Right cardiac atrium (tissue), 5 donors: ENCODE results near the gene C10orf71. TPM values are rescaled to one million over a fixed set of nuclear protein-coding genes. Genes with fewer than 3 reads are reported as not detected.

Experiments
- ATAC-seq, 2 donors: fragments of 200-7000 bp; cut with Tn5 transposase; one replicate each; pipeline versions ENCODE4 v1.8.0 to v1.9.1; 2020; ENCODE audit warnings: moderate library complexity in 2 of 2, mild to moderate bottlenecking in 1 of 2
- DNase-seq, 3 donors: peaks; one replicate each; pipeline ENCODE4 v3.0.0-alpha.2; 2020
- H3K27ac ChIP-seq: one replicate; pipeline ENCODE4 v1.5.1; 2013; ENCODE audit warnings: mild to moderate bottlenecking, low read length, control low read depth, moderate library complexity
- H3K27me3 ChIP-seq: one replicate; pipeline ENCODE4 v1.6.1; 2013; ENCODE audit not compliant: control insufficient read depth, insufficient read depth
- H3K4me1 ChIP-seq: one replicate; pipeline ENCODE4 v1.6.1; 2013; ENCODE audit warnings: low read length; ENCODE audit not compliant: control insufficient read depth, insufficient read depth
- H3K4me3 ChIP-seq: one replicate; pipeline ENCODE4 v1.5.1; 2013; ENCODE audit warnings: low read length, control low read depth
- H3K9me3 ChIP-seq: one replicate; pipeline ENCODE4 v1.6.1; 2013; ENCODE audit warnings: low read length; ENCODE audit not compliant: control insufficient read depth
- WGBS: extraction: QIAGEN DNeasy Blood & Tissue Kit; methylation state at CpG from one replicate; pipeline ENCODE4 v1.1.7; 2013; 5-methylcytosine and 5-hydroxymethylcytosine counted together
- intact Hi-C, 4 donors: fragments of 100-400 bp; cut with DNase I; formaldehyde crosslinking; loops; one replicate each; pipeline versions ENCODE4 v1.11.0 to v1.14.0; 2022 to 2023
- polyA plus RNA-seq: library from polyadenylated mRNA; stranded (reverse); fragments of 200-250 nt; gene quantifications from one replicate; pipeline ENCODE4 v1.2.3, GENCODE V29; 2013
- total RNA-seq, 4 donors: library from RNA; stranded (reverse); fragmentation: NEBNext Ultra II Directional; extraction: Animal tissue kit (Norgen Biotek cat#: 25700); gene quantifications; one replicate each; pipeline ENCODE4 v1.2.1, GENCODE V29; 2021
- donor health status: healthy with polysubstance abuse.
- donor health status: DM: no; HTN: yes; CAD: no.
- donor health status: DM: no; HTN: no; CAD: no.
- donor health status: DM: no; HTN: yes; CAD: no; lungs with severe emphysema.
- donor health status: DM: yes; HTN: yes; CAD: no.

Gene C10orf71
- total and polyA plus RNA-seq, 5 donors: 27.8 to 98.9 (median 72.2) TPM

GRCh38 chr10:49307921-49308320, 9.0 kb downstream of the C10orf71 start:
- Histone ChIP-seq H3K4me1 (peaks cover 3% of the 10 kb centered on the region), H3K4me3 (no peak overlapping the region), H3K27me3 (no peaks in the 10 kb centered on the region), H3K9me3 (no peaks in the 10 kb centered on the region), H3K27ac (no peak overlapping the region)
- intact Hi-C loops: no loop called here
- no peak for DNase-seq
- 96% methylated on average over 1 of the region's 1 CpG for WGBS
- ATAC-seq: no peak

GRCh38 chr10:49308881-49309280, 9.9 kb downstream of the C10orf71 start:
- H3K27ac ChIP-seq: no peak overlapping the region
- no peak overlapping the region for H3K4me3 ChIP-seq
- peaks cover 3% of the 10 kb centered on the region for H3K4me1 ChIP-seq
- intact Hi-C loops: no loop called here
- WGBS: 87% methylated on average over 5 of the region's 5 CpGs
- H3K9me3 ChIP-seq: no peaks in the 10 kb centered on the region
- no peaks in the 10 kb centered on the region for H3K27me3 ChIP-seq
- DNase-seq: no peak
- no peak for ATAC-seq

GRCh38 chr10:49309691-49310411, 10.9 kb downstream of the C10orf71 start:
- Histone ChIP-seq H3K4me1 (peaks cover 3% of the 10 kb centered on the region), H3K27me3 (no peaks in the 10 kb centered on the region), H3K4me3 (no peak overlapping the region), H3K27ac (no peak overlapping the region), H3K9me3 (no peaks in the 10 kb centered on the region)
- ATAC-seq (peak in 1 of 2 donors; percentile 7), DNase-seq (no peak)
- intact Hi-C loops: no loop called here
- WGBS: 70% methylated on average over 9 of the region's 9 CpGs

GRCh38 chr10:49310460-49310859, 11.5 kb downstream of the C10orf71 start:
- Histone ChIP-seq H3K4me1 (peaks cover 3% of the 10 kb centered on the region), H3K4me3 (no peak overlapping the region), H3K9me3 (no peaks in the 10 kb centered on the region), H3K27me3 (no peaks in the 10 kb centered on the region), H3K27ac (no peak overlapping the region)
- WGBS: 84% methylated on average over 5 of the region's 5 CpGs
- DNase-seq: no peak
- intact Hi-C loops: no loop called here
- no peak for ATAC-seq

- no peak overlapping the region for H3K4me3 ChIP-seq
- 74% methylated on average over 7 of the region's 7 CpGs for WGBS
- intact Hi-C loops: no loop called here
- no peaks in the 10 kb centered on the region for H3K9me3 ChIP-seq
- H3K4me1 ChIP-seq: peaks cover 3% of the 10 kb centered on the region
- ATAC-seq (no peak), DNase-seq (no peak)
- no peak overlapping the region for H3K27ac ChIP-seq
- H3K27me3 ChIP-seq: no peaks in the 10 kb centered on the region
Measured at GRCh38 chr10:49310901-49311554, 12.1 kb downstream of the C10orf71 start.

GRCh38 chr10:49311555-49312236, 12.7 kb downstream of the C10orf71 start:
- WGBS: 47% methylated on average over 4 of the region's 4 CpGs
- ATAC-seq (peak in 1 of 2 donors; percentile 7), DNase-seq (no peak)
- no peaks in the 10 kb centered on the region for H3K27me3 ChIP-seq
- intact Hi-C loops: no loop called here
- H3K9me3 ChIP-seq: no peaks in the 10 kb centered on the region
- no peak overlapping the region for H3K27ac ChIP-seq
- no peak overlapping the region for H3K4me3 ChIP-seq
- peaks cover 3% of the 10 kb centered on the region for H3K4me1 ChIP-seq

GRCh38 chr10:49312246-49312869, 13.4 kb downstream of the C10orf71 start:
- Histone ChIP-seq H3K4me1 (peaks cover 3% of the 10 kb centered on the region), H3K27ac (no peak overlapping the region), H3K9me3 (no peaks in the 10 kb centered on the region), H3K4me3 (no peak overlapping the region), H3K27me3 (no peaks in the 10 kb centered on the region)
- no peak for DNase-seq
- intact Hi-C loops: no loop called here
- ATAC-seq: no peak
- 60% methylated on average over 7 of the region's 7 CpGs for WGBS

GRCh38 chr10:49313501-49314070, 14.6 kb downstream of the C10orf71 start:
- peaks cover 3% of the 10 kb centered on the region for H3K4me1 ChIP-seq
- H3K4me3 ChIP-seq: no peak overlapping the region
- intact Hi-C loops: no loop called here
- DNase-seq (no peak), ATAC-seq (no peak)
- H3K27ac ChIP-seq: no peak overlapping the region
- H3K27me3 ChIP-seq: no peaks in the 10 kb centered on the region
- whole genome bisulfite sequencing: 74% methylated on average over 11 of the region's 11 CpGs
- H3K9me3 ChIP-seq: no peaks in the 10 kb centered on the region

- intact Hi-C loops: no loop called here
- ATAC-seq: no peak
- no peaks in the 10 kb centered on the region for H3K9me3 ChIP-seq
- H3K4me1 ChIP-seq: peaks cover 3% of the 10 kb centered on the region
- DNase-seq: no peak
- H3K27ac ChIP-seq: no peak overlapping the region
- H3K4me3 ChIP-seq: no peak overlapping the region
- no peaks in the 10 kb centered on the region for H3K27me3 ChIP-seq
- WGBS: 86% methylated on average over 5 of the region's 5 CpGs
Measured at GRCh38 chr10:49314806-49315205, 15.8 kb downstream of the C10orf71 start.

- no peak for ATAC-seq
- 75% methylated on average over 6 of the region's 6 CpGs for WGBS
- H3K9me3 ChIP-seq: no peaks in the 10 kb centered on the region
- no peak for DNase-seq
- no peaks in the 10 kb centered on the region for H3K4me1 ChIP-seq
- no peak overlapping the region for H3K27ac ChIP-seq
- intact Hi-C loops: no loop called here
- H3K4me3 ChIP-seq: no peak overlapping the region
- no peaks in the 10 kb centered on the region for H3K27me3 ChIP-seq
Measured at GRCh38 chr10:49318028-49318427, 19.1 kb downstream of the C10orf71 start.

- no peak overlapping the region for H3K4me3 ChIP-seq
- no peaks in the 10 kb centered on the region for H3K27me3 ChIP-seq
- H3K9me3 ChIP-seq: no peaks in the 10 kb centered on the region
- no peak for DNase-seq
- intact Hi-C loops: no loop called here
- no peaks in the 10 kb centered on the region for H3K4me1 ChIP-seq
- no peak overlapping the region for H3K27ac ChIP-seq
- no peak for ATAC-seq
Measured at GRCh38 chr10:49318755-49319154, 19.8 kb downstream of the C10orf71 start.
